ENCODE results near the gene ARRDC2.
"Not testable (repeated sequence)": the region's sequence is repeated elsewhere in the genome, so short reads cannot be mapped to it uniquely, and the experiment has no call there.

The ARRDC2 gene

GRCh38 chr19:17989425-17990094, 18.4 kb upstream of the ARRDC2 start:
- no peak for DNase-seq (ENCODE audit: low read depth)

GRCh38 chr19:17993076-17993813, 14.7 kb upstream of the ARRDC2 start:
- no peak for DNase-seq (ENCODE audit: low read depth)

GRCh38 chr19:17996826-17997316, 11.1 kb upstream of the ARRDC2 start:
- DNase-seq (ENCODE audit: low read depth): no peak

- no peak for DNase-seq (ENCODE audit: low read depth)
Measured at GRCh38 chr19:17997969-17998826, 9.8 kb upstream of the ARRDC2 start.

- DNase-seq (ENCODE audit: low read depth): no peak
Measured at GRCh38 chr19:17998827-17999150, 9.2 kb upstream of the ARRDC2 start.

- no peak for DNase-seq (ENCODE audit: low read depth)
Measured at GRCh38 chr19:17999684-18000479, 8.1 kb upstream of the ARRDC2 start.

GRCh38 chr19:18000480-18000914, 7.5 kb upstream of the ARRDC2 start:
- DNase-seq (ENCODE audit: low read depth): no peak

- no peak for DNase-seq (ENCODE audit: low read depth)
Measured at GRCh38 chr19:18000915-18001776, 6.8 kb upstream of the ARRDC2 start.

- DNase-seq (ENCODE audit: low read depth): no peak
Measured at GRCh38 chr19:18001777-18002345, 6.1 kb upstream of the ARRDC2 start.

- DNase-seq (ENCODE audit: low read depth): no peak
Measured at GRCh38 chr19:18002347-18002850, 5.6 kb upstream of the ARRDC2 start.

- DNase-seq (ENCODE audit: low read depth): not testable (repeated sequence)
Measured at GRCh38 chr19:18005750-18006149, 2.2 kb upstream of the ARRDC2 start.

- no peak for DNase-seq (ENCODE audit: low read depth)
Measured at GRCh38 chr19:18007044-18007916, 690 bp upstream of the ARRDC2 start.

- DNase-seq (ENCODE audit: low read depth): no peak
Measured at GRCh38 chr19:18008814-18009213, 844 bp downstream of the ARRDC2 start.

GRCh38 chr19:18009412-18010066, 1.6 kb downstream of the ARRDC2 start:
- DNase-seq (ENCODE audit: low read depth): no peak

GRCh38 chr19:18010149-18010548, 2.2 kb downstream of the ARRDC2 start:
- no peak for DNase-seq (ENCODE audit: low read depth)

GRCh38 chr19:18013210-18014111, 5.5 kb downstream of the ARRDC2 start:
- no peak for DNase-seq (ENCODE audit: low read depth)

- DNase-seq (ENCODE audit: low read depth): no peak
Measured at GRCh38 chr19:18014197-18014596, 6.2 kb downstream of the ARRDC2 start.
